Measurements from ENCODE around the gene ARHGEF5.

ARHGEF5 gene

DNA sequence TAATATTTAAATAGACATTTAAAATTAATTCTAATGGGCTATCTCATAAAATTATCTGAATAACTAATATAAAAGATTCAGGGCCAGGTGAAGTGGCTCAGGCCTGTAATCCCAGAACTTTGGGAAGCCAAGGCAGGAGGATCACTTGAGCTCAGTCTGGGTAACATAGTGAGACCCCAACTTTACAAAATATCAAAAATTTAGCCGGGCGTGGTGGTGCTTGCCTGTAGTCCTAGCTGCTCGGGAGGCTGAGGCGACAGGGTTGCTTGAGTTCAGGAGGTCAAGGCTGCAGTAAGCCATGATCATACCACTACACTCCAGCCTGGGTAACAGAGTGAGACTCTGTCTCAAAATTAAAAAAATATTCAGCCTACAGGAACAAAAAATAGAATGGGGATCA lies 35.8 kb downstream of the ARHGEF5 start:
- no peak for DNase-seq (ENCODE audit: low read depth)
- TF ChIP-seq CTCF (IDR thresholded peaks at IDR 0.05; ENCODE audit: insufficient read depth, low read depth, low read length, missing control alignments) = no peak
- no peak overlapping the region for H3K4me3 ChIP-seq (ENCODE audit: low read depth, low read length)

DNA sequence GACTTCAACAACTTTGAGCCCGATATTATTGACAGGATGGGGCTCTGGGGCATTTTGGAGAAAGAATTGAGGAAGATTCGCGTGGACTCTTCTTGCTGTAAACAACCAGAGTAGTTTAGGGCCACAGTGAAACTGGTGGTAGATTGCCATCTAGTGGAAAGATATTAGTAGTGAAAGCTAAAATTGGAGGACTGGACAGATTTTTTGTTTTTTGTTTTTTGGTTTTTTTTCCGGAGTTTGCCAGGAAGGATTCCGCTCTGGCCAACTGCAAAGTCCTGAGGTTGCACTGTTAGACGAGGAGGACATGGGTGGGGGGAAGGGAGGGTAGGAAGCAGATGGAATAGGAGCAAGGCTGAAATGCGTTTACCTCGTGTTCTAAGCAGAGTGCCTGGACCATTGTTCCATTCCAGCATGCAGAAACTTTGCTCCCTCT lies 36.6 kb downstream of the ARHGEF5 start:
- TF ChIP-seq CTCF (IDR thresholded peaks at IDR 0.05; ENCODE audit: insufficient read depth, low read depth, low read length, missing control alignments) = peak; percentile 49
- peak; percentile 64 for DNase-seq (ENCODE audit: low read depth)
- H3K4me3 ChIP-seq (ENCODE audit: low read depth, low read length) = no peak overlapping the region

GRCh38 chr7:144397086-144397485 lies 41.9 kb downstream of the ARHGEF5 start:
- TF ChIP-seq CTCF (IDR thresholded peaks at IDR 0.05; ENCODE audit: insufficient read depth, low read depth, low read length, missing control alignments) = no peak
- no peak overlapping the region for H3K4me3 ChIP-seq (ENCODE audit: low read depth, low read length)
- no peak for DNase-seq (ENCODE audit: low read depth)

- no peak for TF ChIP-seq CTCF (IDR thresholded peaks at IDR 0.05; ENCODE audit: insufficient read depth, low read depth, low read length, missing control alignments)
- no peak for DNase-seq (ENCODE audit: low read depth)
- no peak overlapping the region for H3K4me3 ChIP-seq (ENCODE audit: low read depth, low read length)
These were observed 43.1 kb downstream of the ARHGEF5 start for GRCh38 chr7:144398291-144398690.

- no peak for TF ChIP-seq CTCF (IDR thresholded peaks at IDR 0.05; ENCODE audit: insufficient read depth, low read depth, low read length, missing control alignments)
These were observed 43.7 kb downstream of the ARHGEF5 start for GRCh38 chr7:144398911-144399310.

DNA sequence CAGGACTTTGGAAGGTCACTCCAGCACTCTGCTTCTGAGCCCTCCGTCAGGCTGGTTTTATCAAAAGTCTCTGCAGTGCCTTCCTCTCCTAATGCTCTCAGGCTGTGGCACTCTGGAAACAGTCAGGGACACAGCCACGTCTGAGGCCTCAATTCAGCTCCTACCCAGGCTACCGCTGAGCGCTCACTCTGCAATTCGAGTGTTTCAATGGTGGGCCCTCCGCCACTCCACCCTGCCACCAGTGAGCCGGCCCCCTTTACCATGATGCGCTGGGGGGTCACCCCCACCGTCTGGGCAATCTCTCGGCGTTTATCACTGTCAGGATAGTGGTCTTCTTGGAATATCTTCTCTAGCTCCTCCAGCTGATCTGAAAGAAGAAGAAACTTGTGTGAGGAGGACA lies 44.7 kb downstream of the ARHGEF5 start:
- H3K4me3 ChIP-seq (ENCODE audit: low read depth, low read length) = no peak overlapping the region
- TF ChIP-seq CTCF (IDR thresholded peaks at IDR 0.05; ENCODE audit: insufficient read depth, low read depth, low read length, missing control alignments) = no peak
- no peak for DNase-seq (ENCODE audit: low read depth)

More at GRCh38 chr7:144398911-144399310, 43.7 kb downstream of the ARHGEF5 start:
- H3K4me3 ChIP-seq (ENCODE audit: low read depth, low read length) = no peak overlapping the region
- no peak for DNase-seq (ENCODE audit: low read depth)

- TF ChIP-seq CTCF (IDR thresholded peaks at IDR 0.05; ENCODE audit: insufficient read depth, low read depth, low read length, missing control alignments) = no peak
- DNase-seq (ENCODE audit: low read depth) = no peak
These were observed 46.3 kb downstream of the ARHGEF5 start for GRCh38 chr7:144401490-144401889.

More at GRCh38 chr7:144401490-144401889, 46.3 kb downstream of the ARHGEF5 start:
- no peak overlapping the region for H3K4me3 ChIP-seq (ENCODE audit: low read depth, low read length)

Measured in GM12865 (cell line).